Measurements from ENCODE around the gene TMX4. TPM values are rescaled to one million over a fixed set of nuclear protein-coding genes. Genes with fewer than 3 reads are reported as not detected.

Gene TMX4
- total RNA-seq, 1 experiment from 2014 or later = 12.0 TPM

- ChIA-PET CTCF (no interaction called here), POLR2A (no interaction called here), RAD21 (ENCODE audit: low non-redundant PET in 1 of 2, low total read pairs in 2 of 2, uncharacterized antibody in 2 of 2, unreplicated experiment in 2 of 2) (no interaction called here)
- no peak overlapping the region for H3K9ac ChIP-seq (ENCODE audit: low read length)
- no peaks in the 10 kb centered on the region for H3K79me2 ChIP-seq (ENCODE audit: insufficient read depth, low read length)
- no TSS peak for BruUV-seq (replicated peaks)
- H3K36me3 ChIP-seq (ENCODE audit: control insufficient read depth in 1 of 2, insufficient read depth in 2 of 2, low read length in 2 of 2) = no peaks in the 10 kb centered on the region; a peak in 1 of 4 replicates
- H2AFZ ChIP-seq (ENCODE audit: low read depth, low read length, poor library complexity, severe bottlenecking) = no peak overlapping the region
- intact Hi-C loops (cut with micrococcal nuclease) = no loop called here
- DNase-seq (ENCODE audit: low read depth, low spot score) (no peak), ATAC-seq (no peak)
- no peaks in the 10 kb centered on the region for H3K27me3 ChIP-seq (ENCODE audit: insufficient read depth, low read length)
- no peaks in the 10 kb centered on the region for H4K20me1 ChIP-seq (ENCODE audit: insufficient read depth)
- H3K4me2 ChIP-seq (ENCODE audit: low read length) = no peak overlapping the region
- H3K27ac ChIP-seq (ENCODE audit: low read depth, low read length) = no peak overlapping the region
- H3K4me3 ChIP-seq (replicated peaks in 1 of 2; ENCODE audit: low read depth in 1 of 2, low read length in 2 of 2) = no peak overlapping the region
- no peak for TF ChIP-seq EZH2 (IDR thresholded peaks at IDR 0.05)
- no peak for TF ChIP-seq YY1 (IDR thresholded peaks at IDR 0.05; ENCODE audit: extremely low read depth, insufficient replicate concordance, low read depth, low read length)
- TF ChIP-seq REST (IDR thresholded peaks at IDR 0.05; ENCODE audit: low read depth) = no peak
- no peak for TF ChIP-seq ZFX (IDR thresholded peaks at IDR 0.05)
- TF ChIP-seq SP1 (IDR thresholded peaks at IDR 0.05; ENCODE audit: low read depth) = no peak
- TF ChIP-seq POLR2A (IDR thresholded peaks at IDR 0.05; ENCODE audit: borderline replicate concordance, extremely low read depth, insufficient read depth, insufficient read length) = no peak
- TF ChIP-seq MAX (IDR thresholded peaks at IDR 0.05) = no peak
- no peak for TF ChIP-seq FOSL1 (IDR thresholded peaks at IDR 0.05; ENCODE audit: low read depth)
- no peaks in the 10 kb centered on the region for H3K4me1 ChIP-seq (ENCODE audit: control insufficient read depth in 1 of 2, insufficient read depth in 2 of 2, low read length in 2 of 2)
- H3K9me2 ChIP-seq (ENCODE audit: insufficient read depth) = no peaks in the 10 kb centered on the region
- no peaks in the 10 kb centered on the region for H3K9me3 ChIP-seq (ENCODE audit: control insufficient read depth in 1 of 2, insufficient read depth in 1 of 2, low read depth in 1 of 2, low read length in 2 of 2)
These were observed 13.8 kb downstream of the TMX4 start for GRCh38 chr20:8005575-8006366.

All from HCT116 (cell line).